GM23338 (cell line): ENCODE results near the gene DTNA. TPM values are rescaled to one million over a fixed set of nuclear protein-coding genes. Genes with fewer than 3 reads are reported as not detected.

ENCODE experiments used
- ATAC-seq: fragments of 200-7000 bp; cut with Tn5 transposase; 3 replicates; pipeline ENCODE4 v1.9.1; 2020
- DNase-seq: peaks from one replicate; pipeline ENCODE4 v3.0.0-alpha.2; 2015; ENCODE audit warnings: low spot score
- H2AFZ ChIP-seq: fragments of 200-600 bp; sonication (generic); 2 replicates; pipeline ENCODE4 v1.8.0; 2016; ENCODE audit warnings: antibody characterized with exemption, mild to moderate bottlenecking, moderate library complexity
- H3F3A ChIP-seq: fragments of 200-600 bp; sonication (generic); replicated peaks from 2 replicates; pipeline ENCODE4 v1.8.0; 2017; ENCODE audit warnings: antibody characterized with exemption, mixed run types, low read depth
- H3K27ac ChIP-seq: fragments of 200-600 bp; sonication (generic); 2 replicates; pipeline ENCODE4 v1.6.1; 2016; ENCODE audit warnings: low read depth
- H3K27me3 ChIP-seq: fragments of 200-600 bp; sonication (generic); 2 replicates; pipeline ENCODE4 v1.8.0; 2016; ENCODE audit warnings: mild to moderate bottlenecking, mixed run types, moderate library complexity; ENCODE audit not compliant: insufficient read depth
- H3K36me3 ChIP-seq: fragments of 200-600 bp; sonication (generic); 2 replicates; pipeline ENCODE4 v1.8.0; 2016; ENCODE audit warnings: mild to moderate bottlenecking; ENCODE audit not compliant: insufficient read depth
- H3K4me1 ChIP-seq: fragments of 200-600 bp; sonication (generic); 2 replicates; pipeline ENCODE4 v1.8.0; 2016; ENCODE audit warnings: mild to moderate bottlenecking, moderate library complexity; ENCODE audit not compliant: insufficient read depth
- H3K4me2 ChIP-seq: fragments of 200-600 bp; sonication (generic); 2 replicates; pipeline ENCODE4 v1.7.1; 2017; ENCODE audit warnings: mixed run types
- H3K4me3 ChIP-seq: fragments of 200-600 bp; sonication (generic); 2 replicates; pipeline ENCODE4 v1.6.1; 2016; ENCODE audit warnings: mixed run types
- H3K79me2 ChIP-seq: fragments of 200-600 bp; sonication (generic); replicated peaks from 2 replicates; pipeline ENCODE4 v1.8.0; 2017; ENCODE audit warnings: mild to moderate bottlenecking; ENCODE audit not compliant: insufficient read depth
- H3K9me2 ChIP-seq: fragments of 200-600 bp; sonication (generic); 2 replicates; pipeline ENCODE4 v1.8.0; 2017; ENCODE audit not compliant: insufficient read depth
- H4K20me1 ChIP-seq: fragments of 200-600 bp; sonication (generic); replicated peaks from 2 replicates; pipeline ENCODE4 v1.8.0; 2017; ENCODE audit warnings: mild to moderate bottlenecking; ENCODE audit not compliant: insufficient read depth
- H3K27ac Mint-ChIP-seq: 2 replicates; pipeline ENCODE4 v1.8.0; 2020; ENCODE audit warnings: inconsistent platforms, mild to moderate bottlenecking, moderate library complexity, mixed read lengths
- H3K27me3 Mint-ChIP-seq: 3 replicates; pipeline ENCODE4 v1.8.0; 2022; ENCODE audit warnings: low read depth, mild to moderate bottlenecking, moderate library complexity, mixed read lengths, inconsistent platforms; ENCODE audit not compliant: insufficient read depth, poor library complexity
- H3K36me3 Mint-ChIP-seq: 3 replicates; pipeline ENCODE4 v1.8.0; 2021; ENCODE audit warnings: low read depth, mild to moderate bottlenecking, inconsistent platforms, moderate library complexity, mixed read lengths
- H3K4me1 Mint-ChIP-seq: 3 replicates; pipeline ENCODE4 v1.8.0; 2020; ENCODE audit warnings: mild to moderate bottlenecking, inconsistent platforms, mixed read lengths
- H3K4me3 Mint-ChIP-seq: 3 replicates; pipeline ENCODE4 v1.8.0; 2021; ENCODE audit warnings: moderate library complexity, mild to moderate bottlenecking, inconsistent platforms, mixed read lengths
- H3K9me3 Mint-ChIP-seq: 3 replicates; pipeline ENCODE4 v1.8.0; 2020; ENCODE audit warnings: moderate library complexity, mild to moderate bottlenecking, inconsistent platforms, mixed read lengths
- ETS1 ChIP-seq: IDR thresholded peaks from 2 replicates; pipeline ENCODE4 v1.6.1; 2016; ENCODE audit warnings: antibody characterized with exemption
- NANOG ChIP-seq: IDR thresholded peaks from 2 replicates; pipeline ENCODE4 v1.6.1; 2016; ENCODE audit warnings: antibody characterized with exemption, borderline replicate concordance
- POLR2AphosphoS5 ChIP-seq: IDR thresholded peaks from 2 replicates; pipeline ENCODE4 v1.6.1; 2016; ENCODE audit warnings: antibody characterized with exemption, low read depth
- ZNF462 ChIP-seq: fragments of 250-450 bp; sonication (Bioruptor Pico); IDR thresholded peaks from 2 replicates; pipeline ENCODE4 v1.5.0; 2020; ENCODE audit warnings: mild to moderate bottlenecking, moderate library complexity
- polyA plus RNA-seq: library from polyadenylated mRNA; unstranded; fragments of >200 nt; fragmentation: Nextera tagmentation; extraction: Ambion mirVana; gene quantifications from 2 replicates; pipeline ENCODE4 v1.2.1, GENCODE V29; 2016
- total RNA-seq: library from RNA; depleted of rRNA; stranded (reverse); fragments of >200 nt; shearing (Covaris generic); gene quantifications from 2 replicates; pipeline ENCODE4 v1.2.3, GENCODE V29; 2014

Gene DTNA
- total and polyA plus RNA-seq, 2 experiments from 2014 or later: 11.5 to 25.1 TPM

- H4K20me1 ChIP-seq: no peaks in the 10 kb centered on the region
- H2AFZ ChIP-seq: no peak overlapping the region
- H3F3A ChIP-seq: no peaks in the 10 kb centered on the region
- H3K36me3 Mint-ChIP-seq: no peaks in the 10 kb centered on the region
- no peak overlapping the region for H3K4me3 Mint-ChIP-seq
- H3K36me3 ChIP-seq: no peaks in the 10 kb centered on the region
- H3K4me3 ChIP-seq: no peak overlapping the region
- no peaks in the 10 kb centered on the region for H3K9me3 Mint-ChIP-seq
- no peak overlapping the region for H3K4me2 ChIP-seq
- peaks cover 32% of the 10 kb centered on the region for H3K4me1 Mint-ChIP-seq
- no peaks in the 10 kb centered on the region for H3K9me2 ChIP-seq
- H3K4me1 ChIP-seq: peaks cover 29% of the 10 kb centered on the region
- no peaks in the 10 kb centered on the region for H3K27me3 Mint-ChIP-seq
- H3K27ac ChIP-seq: no peak overlapping the region
- ATAC-seq (no peak), DNase-seq (no peak)
- TF ChIP-seq POLR2AphosphoS5: no peak
- no peak for TF ChIP-seq ZNF462
- TF ChIP-seq ETS1: no peak
- TF ChIP-seq NANOG: no peak
- no peak overlapping the region for H3K27ac Mint-ChIP-seq
- no peaks in the 10 kb centered on the region for H3K27me3 ChIP-seq
- H3K79me2 ChIP-seq: no peaks in the 10 kb centered on the region
Observed at GRCh38 chr18:34803877-34804400, 93.8 kb downstream of the DTNA start.
